ENCODE data around the gene SRRM2.

Gene SRRM2

DNA sequence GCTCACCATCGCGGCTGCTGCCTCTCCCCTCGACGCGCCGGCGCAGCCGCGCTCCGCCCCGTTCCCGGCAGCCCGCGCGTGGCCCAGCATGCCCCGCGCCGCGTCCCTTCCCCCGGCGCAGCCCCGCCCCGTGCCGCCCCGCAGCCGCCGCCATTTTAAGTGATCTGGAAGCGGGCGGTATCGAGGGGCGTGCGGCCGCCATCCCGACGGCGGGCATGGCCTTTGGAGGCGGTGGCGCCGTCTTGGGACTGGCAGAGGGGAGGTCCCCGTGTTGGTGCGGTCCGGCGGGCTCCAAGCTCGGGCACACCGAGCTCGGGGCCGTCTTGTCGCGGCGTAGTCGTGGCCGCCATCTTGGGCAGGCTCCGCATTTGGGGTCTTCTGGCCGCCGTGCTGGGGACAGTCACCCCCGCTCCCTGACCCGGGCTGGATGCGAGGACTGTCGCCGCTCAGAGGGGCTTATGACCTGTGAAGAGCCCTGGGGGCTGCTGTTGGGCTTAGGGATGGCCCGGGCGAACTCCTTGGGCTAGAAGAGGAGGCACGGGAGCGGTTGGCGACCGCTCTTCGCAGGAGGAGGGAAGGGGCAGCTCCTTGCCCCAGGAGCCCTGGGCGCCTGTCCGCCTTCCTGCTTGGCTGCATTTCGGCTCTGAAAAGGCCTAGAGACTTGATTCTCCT, 24.9 kb downstream of the SRRM2 start, which contains the start of gene ELOB:
ELOB (minus strand) TSS at position 50 of the 672 bp plus-strand sequence; CDS start at position 9, 41 bp downstream.
- H3K4me1 ChIP-seq (ENCODE audit: control insufficient read depth, insufficient read depth, low read length, poor library complexity, severe bottlenecking): peaks cover 22% of the 10 kb centered on the region
- H3K27me3 ChIP-seq (replicated peaks; ENCODE audit: control insufficient read depth, insufficient read depth, low read length, poor library complexity, severe bottlenecking): no peaks in the 10 kb centered on the region
- H3K27ac ChIP-seq (ENCODE audit: insufficient read depth, low read length, poor library complexity, severe bottlenecking): peak within 1 kb of the TSS; percentile 99
- H3K9me3 ChIP-seq (ENCODE audit: control insufficient read depth, low read length): no peaks in the 10 kb centered on the region
- H3K36me3 ChIP-seq (ENCODE audit: control insufficient read depth, insufficient read depth, low read length): peaks cover 13% of the 10 kb centered on the region
- H3K4me3 ChIP-seq (ENCODE audit: insufficient read depth, low read depth, low read length, poor library complexity, severe bottlenecking): peak within 1 kb of the TSS; percentile 94
- DNase-seq: peak; percentile 75 to 81 (median 77)

DNA sequence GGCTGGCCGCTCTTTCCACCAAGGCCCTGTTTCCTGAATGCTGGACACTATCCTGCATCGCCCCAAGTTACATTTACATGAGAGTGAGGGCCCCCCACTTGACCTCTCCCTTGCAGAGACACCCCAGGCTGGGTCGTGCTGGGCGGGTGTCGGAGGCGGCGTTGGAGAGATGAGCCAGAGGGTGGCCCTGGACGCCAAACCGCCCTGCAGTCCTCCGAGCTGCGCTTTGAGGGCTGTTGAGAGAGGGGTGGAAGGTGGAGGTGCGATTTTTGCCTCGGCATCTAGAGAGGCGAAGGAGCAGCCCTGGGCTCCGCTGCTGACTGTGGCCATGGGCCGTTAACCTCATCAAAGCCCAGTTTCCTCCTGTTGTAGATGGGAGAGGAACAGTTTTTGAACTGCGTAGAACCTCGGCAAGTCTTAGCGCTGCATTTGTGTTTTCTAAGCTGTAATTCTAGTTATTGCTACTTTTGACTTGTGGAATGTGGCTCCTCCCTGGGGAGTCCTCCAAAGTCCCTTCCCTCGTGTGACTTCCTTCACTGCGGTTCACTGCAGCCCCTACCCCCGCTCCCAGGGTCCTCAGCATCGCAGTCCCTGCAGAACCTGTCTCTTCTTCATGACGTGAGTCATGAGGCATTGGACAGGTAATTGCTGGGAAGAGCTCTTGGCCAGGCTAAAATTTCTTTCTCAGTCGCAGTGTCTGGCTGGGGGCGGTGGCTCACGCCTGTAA, 25.6 kb downstream of the SRRM2 start:
- no peak for DNase-seq
- H3K4me1 ChIP-seq (ENCODE audit: control insufficient read depth, insufficient read depth, low read length, poor library complexity, severe bottlenecking): peaks cover 22% of the 10 kb centered on the region
- no peaks in the 10 kb centered on the region for H3K9me3 ChIP-seq (ENCODE audit: control insufficient read depth, low read length)
- H3K4me3 ChIP-seq (ENCODE audit: insufficient read depth, low read depth, low read length, poor library complexity, severe bottlenecking): peak overlapping the region; percentile 94
- peaks cover 9% of the 10 kb centered on the region for H3K36me3 ChIP-seq (ENCODE audit: control insufficient read depth, insufficient read depth, low read length)
- no peaks in the 10 kb centered on the region for H3K27me3 ChIP-seq (replicated peaks; ENCODE audit: control insufficient read depth, insufficient read depth, low read length, poor library complexity, severe bottlenecking)
- peak overlapping the region; percentile 99 for H3K27ac ChIP-seq (ENCODE audit: insufficient read depth, low read length, poor library complexity, severe bottlenecking)

DNA sequence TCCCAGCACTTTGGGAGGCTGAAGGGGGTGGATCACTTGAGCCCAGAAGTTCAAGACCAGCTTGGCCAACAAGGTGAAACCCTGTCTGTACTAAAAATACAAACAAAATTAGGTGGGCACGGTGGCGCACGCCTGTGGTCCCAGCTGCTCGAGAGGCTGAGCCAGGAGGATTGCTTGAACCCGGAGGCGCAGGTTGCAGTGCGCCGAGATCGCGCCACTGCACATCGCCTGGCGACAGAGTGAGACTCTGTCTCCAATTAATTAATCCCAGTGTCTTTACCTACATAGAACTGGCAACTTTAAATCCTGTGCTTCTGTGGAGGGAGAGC, 26.2 kb downstream of the SRRM2 start:
- H3K4me3 ChIP-seq (ENCODE audit: insufficient read depth, low read depth, low read length, poor library complexity, severe bottlenecking): peak overlapping the region; percentile 94
- H3K9me3 ChIP-seq (ENCODE audit: control insufficient read depth, low read length): no peaks in the 10 kb centered on the region
- H3K27ac ChIP-seq (ENCODE audit: insufficient read depth, low read length, poor library complexity, severe bottlenecking): peak overlapping the region; percentile 99
- H3K4me1 ChIP-seq (ENCODE audit: control insufficient read depth, insufficient read depth, low read length, poor library complexity, severe bottlenecking): peaks cover 22% of the 10 kb centered on the region
- no peaks in the 10 kb centered on the region for H3K27me3 ChIP-seq (replicated peaks; ENCODE audit: control insufficient read depth, insufficient read depth, low read length, poor library complexity, severe bottlenecking)
- no peak for DNase-seq
- peaks cover 4% of the 10 kb centered on the region for H3K36me3 ChIP-seq (ENCODE audit: control insufficient read depth, insufficient read depth, low read length)

DNA sequence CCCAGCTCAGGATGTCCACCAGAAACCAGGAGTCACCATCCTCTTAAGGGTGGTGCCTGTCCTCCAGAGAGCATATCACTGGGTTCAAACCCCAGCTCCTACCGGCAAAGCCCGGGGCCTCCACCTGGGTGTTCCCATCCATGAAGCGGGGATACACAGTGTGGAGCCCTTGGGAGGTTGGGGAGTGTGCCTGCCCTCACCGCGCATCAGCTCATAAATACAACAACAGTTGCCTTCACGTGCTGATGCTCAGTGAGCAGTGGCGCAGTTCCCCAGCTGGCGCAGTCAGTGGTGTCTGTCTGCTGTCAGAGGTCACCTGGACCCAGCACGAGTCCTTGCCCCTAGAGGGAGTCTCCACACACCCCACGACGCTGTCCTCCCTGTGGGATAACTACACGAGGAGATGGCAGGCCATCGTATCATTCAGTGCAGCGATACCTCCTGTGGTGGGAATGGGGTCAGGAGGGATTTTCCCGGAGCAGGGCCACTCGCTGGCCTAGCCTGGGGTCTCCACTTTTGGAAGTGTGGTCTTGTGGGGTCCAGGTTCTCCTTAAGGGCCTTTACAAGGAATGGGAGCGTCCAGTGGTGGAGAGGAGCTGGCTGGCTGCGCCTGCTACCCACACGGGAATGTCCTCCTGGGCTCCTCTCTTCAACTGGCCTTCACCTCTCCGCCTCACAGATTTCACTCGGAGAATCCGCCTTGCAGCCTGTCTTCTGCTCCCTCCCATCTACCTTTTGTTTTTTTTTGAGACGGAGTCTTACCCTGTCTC, 26.9 kb downstream of the SRRM2 start:
- no peaks in the 10 kb centered on the region for H3K9me3 ChIP-seq (ENCODE audit: control insufficient read depth, low read length)
- no peak overlapping the region for H3K27ac ChIP-seq (ENCODE audit: insufficient read depth, low read length, poor library complexity, severe bottlenecking)
- no peak overlapping the region for H3K4me3 ChIP-seq (ENCODE audit: insufficient read depth, low read depth, low read length, poor library complexity, severe bottlenecking)
- H3K27me3 ChIP-seq (replicated peaks; ENCODE audit: control insufficient read depth, insufficient read depth, low read length, poor library complexity, severe bottlenecking): no peaks in the 10 kb centered on the region
- DNase-seq: no peak
- H3K4me1 ChIP-seq (ENCODE audit: control insufficient read depth, insufficient read depth, low read length, poor library complexity, severe bottlenecking): peaks cover 22% of the 10 kb centered on the region
- no peaks in the 10 kb centered on the region for H3K36me3 ChIP-seq (ENCODE audit: control insufficient read depth, insufficient read depth, low read length)

DNA sequence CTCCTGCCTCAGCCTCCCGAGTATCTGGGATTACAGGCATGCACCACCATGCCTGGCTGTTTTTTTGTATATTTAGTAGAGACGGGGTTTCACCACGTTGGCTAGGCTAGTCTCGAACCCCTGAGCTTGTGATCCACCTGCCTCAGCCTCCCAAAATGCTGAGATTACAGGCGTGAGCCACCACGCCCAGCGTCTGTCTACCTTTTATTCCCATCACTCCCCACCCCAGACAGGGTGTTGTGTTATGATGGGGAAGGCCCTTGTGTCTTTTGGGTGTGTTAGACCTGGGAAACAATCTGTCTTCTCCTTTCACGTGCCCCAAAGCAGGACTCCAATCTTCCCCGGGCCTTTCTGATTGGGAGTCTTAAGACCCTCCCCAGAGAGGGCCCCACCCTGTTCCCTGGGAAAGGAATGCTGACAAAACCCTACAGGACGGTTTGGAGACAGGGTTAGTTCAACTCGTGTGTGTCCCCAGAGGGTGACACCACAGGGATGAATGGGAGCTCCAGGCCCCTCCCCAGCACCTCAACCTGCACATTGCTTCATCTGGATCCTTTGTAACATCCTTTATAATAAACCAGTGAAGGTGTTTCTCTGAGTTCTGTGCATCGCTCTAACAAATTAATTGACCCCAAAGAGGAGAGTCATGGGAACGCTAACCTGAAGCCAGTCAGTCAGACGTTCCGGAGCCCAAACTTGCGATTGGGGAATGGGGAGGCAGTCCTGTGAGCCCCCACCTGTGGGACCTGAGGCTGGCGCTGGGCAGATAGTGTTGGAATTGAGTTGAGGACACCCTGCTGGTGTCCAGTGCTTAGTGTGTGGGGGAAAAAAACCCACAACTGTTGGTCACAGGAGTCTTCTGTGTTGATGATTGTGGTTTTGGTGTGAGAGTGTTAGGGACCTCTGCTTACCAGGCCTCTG, 27.8 kb downstream of the SRRM2 start:
- no peak overlapping the region for H3K4me3 ChIP-seq (ENCODE audit: insufficient read depth, low read depth, low read length, poor library complexity, severe bottlenecking)
- H3K9me3 ChIP-seq (ENCODE audit: control insufficient read depth, low read length): no peaks in the 10 kb centered on the region
- DNase-seq: no peak
- no peaks in the 10 kb centered on the region for H3K36me3 ChIP-seq (ENCODE audit: control insufficient read depth, insufficient read depth, low read length)
- no peaks in the 10 kb centered on the region for H3K27me3 ChIP-seq (replicated peaks; ENCODE audit: control insufficient read depth, insufficient read depth, low read length, poor library complexity, severe bottlenecking)
- no peak overlapping the region for H3K27ac ChIP-seq (ENCODE audit: insufficient read depth, low read length, poor library complexity, severe bottlenecking)
- H3K4me1 ChIP-seq (ENCODE audit: control insufficient read depth, insufficient read depth, low read length, poor library complexity, severe bottlenecking): peaks cover 23% of the 10 kb centered on the region

DNA sequence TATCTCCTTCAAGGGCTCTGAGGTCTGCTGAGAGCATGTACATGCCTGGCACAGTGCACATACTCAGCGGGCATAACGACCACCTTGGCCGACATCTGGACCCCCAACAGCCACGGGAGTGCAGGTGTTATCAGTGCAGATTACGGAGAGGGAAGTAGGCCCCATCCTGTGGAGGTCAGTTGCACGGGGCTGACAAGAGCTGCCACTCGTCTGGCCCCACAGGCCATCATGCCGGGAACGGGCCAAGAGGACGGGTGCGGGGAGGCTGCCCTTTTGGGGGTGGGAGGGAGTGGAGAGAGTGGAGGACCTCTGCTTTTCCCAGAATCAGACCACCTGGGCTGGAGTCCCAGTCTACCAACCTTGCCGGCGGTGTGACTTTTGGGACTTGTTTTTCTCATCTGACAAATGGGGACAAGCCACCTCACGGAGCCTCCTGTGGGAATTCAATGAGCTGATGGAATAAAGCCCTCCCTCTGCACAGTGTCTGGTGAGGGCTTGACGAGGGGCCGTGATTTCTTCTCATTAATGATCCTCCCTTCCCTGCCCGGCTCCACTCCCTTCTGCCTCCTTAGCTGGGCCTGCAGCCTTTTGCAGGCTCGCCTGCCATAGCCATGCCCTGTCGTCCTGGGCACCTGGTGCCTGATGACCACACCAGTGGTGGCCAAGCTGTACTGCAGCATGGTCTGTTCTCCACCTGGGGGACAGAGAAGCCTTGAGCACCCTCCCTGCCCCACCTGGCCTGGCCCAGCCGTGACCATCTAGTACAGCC, 30.3 kb downstream of the SRRM2 start:
- Histone ChIP-seq H3K27ac (ENCODE audit: insufficient read depth, low read length, poor library complexity, severe bottlenecking) (no peak overlapping the region), H3K9me3 (ENCODE audit: control insufficient read depth, low read length) (no peaks in the 10 kb centered on the region), H3K36me3 (ENCODE audit: control insufficient read depth, insufficient read depth, low read length) (no peaks in the 10 kb centered on the region), H3K4me1 (ENCODE audit: control insufficient read depth, insufficient read depth, low read length, poor library complexity, severe bottlenecking) (peaks cover 26% of the 10 kb centered on the region), H3K4me3 (ENCODE audit: insufficient read depth, low read depth, low read length, poor library complexity, severe bottlenecking) (no peak overlapping the region), H3K27me3 (replicated peaks; ENCODE audit: control insufficient read depth, insufficient read depth, low read length, poor library complexity, severe bottlenecking) (no peaks in the 10 kb centered on the region)
- no peak for DNase-seq

DNA sequence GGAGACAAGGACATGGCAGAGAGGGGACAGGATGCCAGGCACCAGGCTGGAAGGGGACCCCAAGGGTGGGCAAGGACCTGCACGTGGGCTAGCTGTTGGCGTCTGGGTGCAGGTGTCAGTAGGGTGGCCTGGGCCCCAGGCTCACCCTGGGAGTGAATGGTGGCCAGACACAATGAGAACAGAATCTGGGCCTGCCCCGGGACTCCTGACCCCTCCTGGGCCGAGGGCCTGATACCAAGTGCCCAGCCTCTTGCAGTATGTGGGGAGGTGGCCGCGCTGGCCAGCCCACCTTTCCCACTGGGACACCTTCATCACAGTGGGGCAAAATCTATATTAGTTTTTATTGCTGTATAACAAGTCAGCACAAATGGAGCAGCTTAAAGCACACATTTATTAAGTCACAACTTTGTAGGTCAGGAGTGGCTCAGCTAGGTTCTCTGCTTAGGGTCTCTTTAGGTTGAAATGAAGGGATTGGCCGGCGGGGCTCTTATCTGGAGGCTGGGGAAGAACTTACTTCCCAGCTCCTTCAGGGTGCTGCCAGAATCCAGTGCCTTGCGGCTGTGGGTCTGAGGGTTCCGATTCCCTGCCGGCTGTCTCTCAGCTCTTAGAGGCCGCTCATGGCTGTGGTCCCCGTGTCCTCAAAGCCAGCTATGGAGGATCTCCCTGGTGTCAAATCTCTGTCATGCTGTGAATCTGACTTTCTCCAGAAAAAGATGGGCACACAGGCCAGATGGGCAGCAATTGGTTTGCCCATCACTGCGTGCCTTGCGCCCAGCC, 31.3 kb downstream of the SRRM2 start:
- peaks cover 18% of the 10 kb centered on the region for H3K4me1 ChIP-seq (ENCODE audit: control insufficient read depth, insufficient read depth, low read length, poor library complexity, severe bottlenecking)
- no peak overlapping the region for H3K4me3 ChIP-seq (ENCODE audit: insufficient read depth, low read depth, low read length, poor library complexity, severe bottlenecking)
- no peak overlapping the region for H3K27ac ChIP-seq (ENCODE audit: insufficient read depth, low read length, poor library complexity, severe bottlenecking)
- no peak for DNase-seq
- no peaks in the 10 kb centered on the region for H3K9me3 ChIP-seq (ENCODE audit: control insufficient read depth, low read length)
- H3K36me3 ChIP-seq (ENCODE audit: control insufficient read depth, insufficient read depth, low read length): no peaks in the 10 kb centered on the region
- no peaks in the 10 kb centered on the region for H3K27me3 ChIP-seq (replicated peaks; ENCODE audit: control insufficient read depth, insufficient read depth, low read length, poor library complexity, severe bottlenecking)

DNA sequence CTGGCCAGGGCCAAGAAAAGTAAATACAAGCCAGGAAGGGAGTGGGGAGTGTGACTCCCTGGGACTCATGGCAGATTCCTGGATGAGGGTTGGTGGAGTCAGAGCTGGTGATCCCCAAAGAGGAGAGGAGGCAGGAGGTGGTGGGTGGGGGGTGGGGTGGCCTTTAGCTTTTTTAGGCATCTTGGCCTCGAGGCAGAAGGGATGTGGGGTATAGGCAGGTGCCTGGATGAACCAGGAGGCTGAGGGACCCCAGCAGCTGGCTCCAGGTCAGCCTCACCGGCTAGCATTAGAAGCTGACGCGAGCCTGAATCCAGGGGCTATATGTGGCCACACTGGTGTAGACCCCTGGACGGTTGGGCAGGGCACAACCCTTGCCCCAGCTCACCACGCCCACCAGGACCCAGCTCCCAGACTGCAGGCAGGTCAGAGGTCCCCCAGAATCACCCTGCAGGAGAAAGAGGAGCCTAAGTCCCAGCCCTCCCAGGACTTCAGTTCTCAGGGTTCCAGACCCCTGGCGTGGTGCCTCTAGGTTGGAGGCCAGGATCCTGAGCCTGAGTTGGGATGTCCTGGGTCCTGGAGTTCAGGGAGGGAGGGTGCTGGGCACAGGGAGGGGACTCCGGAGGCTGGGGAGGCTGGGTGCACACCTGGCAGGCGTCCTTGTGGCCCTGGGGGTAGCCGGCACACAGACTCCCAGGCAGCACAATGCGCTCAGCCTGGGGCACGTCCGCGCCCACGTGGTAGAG, 32.1 kb downstream of the SRRM2 start:
- Histone ChIP-seq H3K4me3 (ENCODE audit: insufficient read depth, low read depth, low read length, poor library complexity, severe bottlenecking) (peak overlapping the region; percentile 66), H3K36me3 (ENCODE audit: control insufficient read depth, insufficient read depth, low read length) (no peaks in the 10 kb centered on the region), H3K27ac (ENCODE audit: insufficient read depth, low read length, poor library complexity, severe bottlenecking) (no peak overlapping the region), H3K4me1 (ENCODE audit: control insufficient read depth, insufficient read depth, low read length, poor library complexity, severe bottlenecking) (peaks cover 18% of the 10 kb centered on the region), H3K9me3 (ENCODE audit: control insufficient read depth, low read length) (no peaks in the 10 kb centered on the region), H3K27me3 (replicated peaks; ENCODE audit: control insufficient read depth, insufficient read depth, low read length, poor library complexity, severe bottlenecking) (no peaks in the 10 kb centered on the region)
- no peak for DNase-seq

Data from effector memory CD4-positive, alpha-beta T cell (primary cell).